Type B pancreatic cell (in vitro differentiated cells): Measurements from ENCODE around the gene SMS. TPM values are rescaled to one million over a fixed set of nuclear protein-coding genes. Genes with fewer than 3 reads are reported as not detected.

ENCODE experiments used
- DNase-seq: peaks from one replicate; pipeline ENCODE4 v3.0.0; 2021; ENCODE audit warnings: mixed read lengths; ENCODE audit not compliant: unreplicated experiment; ENCODE audit errors: extremely low spot score
- H3K27ac Mint-ChIP-seq: 2 replicates; pipeline ENCODE4 v1.8.0; 2021; ENCODE audit warnings: mild to moderate bottlenecking, mixed read lengths
- H3K27me3 Mint-ChIP-seq: 2 replicates; pipeline ENCODE4 v1.8.0; 2021; ENCODE audit warnings: mixed read lengths
- H3K36me3 Mint-ChIP-seq: 2 replicates; pipeline ENCODE4 v1.8.0; 2021; ENCODE audit warnings: mixed read lengths
- H3K4me1 Mint-ChIP-seq: one replicate; pipeline ENCODE4 v1.8.0; 2021; ENCODE audit warnings: mixed read lengths; ENCODE audit not compliant: unreplicated experiment
- H3K4me3 Mint-ChIP-seq: 2 replicates; pipeline ENCODE4 v1.8.0; 2021; ENCODE audit warnings: mild to moderate bottlenecking, mixed read lengths
- H3K9me3 Mint-ChIP-seq: 2 replicates; pipeline ENCODE4 v1.8.0; 2021; ENCODE audit warnings: mixed read lengths
- CTCF ChIP-seq: fragments of 200-600 bp; sonication (generic); conservative IDR thresholded peaks from 2 replicates; pipeline ENCODE4 v1.5.0; 2021; ENCODE audit warnings: antibody characterized with exemption, mild to moderate bottlenecking
- total RNA-seq: library from RNA; stranded (reverse); gene quantifications from 2 replicates; pipeline ENCODE4 v1.2.1, GENCODE V29; 2021; ENCODE audit warnings: low replicate concordance

SMS gene
- total RNA-seq, 1 donor from 2014 or later: 138 TPM

GRCh38 chrX:21958187-21958586 is 17.7 kb downstream of the SMS start:
- H3K27me3 Mint-ChIP-seq: no peaks in the 10 kb centered on the region
- no peak overlapping the region for H3K4me3 Mint-ChIP-seq
- DNase-seq: no peak
- H3K9me3 Mint-ChIP-seq: peaks cover 5% of the 10 kb centered on the region
- TF ChIP-seq CTCF: no peak
- H3K4me1 Mint-ChIP-seq: peaks cover 47% of the 10 kb centered on the region
- H3K36me3 Mint-ChIP-seq: peaks cover 25% of the 10 kb centered on the region
- no peak overlapping the region for H3K27ac Mint-ChIP-seq

GRCh38 chrX:21958916-21959315 is 18.4 kb downstream of the SMS start:
- Mint-ChIP-seq H3K27ac (peak overlapping the region; percentile 24), H3K4me3 (no peak overlapping the region), H3K9me3 (peaks cover 5% of the 10 kb centered on the region), H3K27me3 (no peaks in the 10 kb centered on the region), H3K36me3 (peaks cover 25% of the 10 kb centered on the region), H3K4me1 (peaks cover 46% of the 10 kb centered on the region)
- no peak for TF ChIP-seq CTCF
- DNase-seq: no peak

DNA sequence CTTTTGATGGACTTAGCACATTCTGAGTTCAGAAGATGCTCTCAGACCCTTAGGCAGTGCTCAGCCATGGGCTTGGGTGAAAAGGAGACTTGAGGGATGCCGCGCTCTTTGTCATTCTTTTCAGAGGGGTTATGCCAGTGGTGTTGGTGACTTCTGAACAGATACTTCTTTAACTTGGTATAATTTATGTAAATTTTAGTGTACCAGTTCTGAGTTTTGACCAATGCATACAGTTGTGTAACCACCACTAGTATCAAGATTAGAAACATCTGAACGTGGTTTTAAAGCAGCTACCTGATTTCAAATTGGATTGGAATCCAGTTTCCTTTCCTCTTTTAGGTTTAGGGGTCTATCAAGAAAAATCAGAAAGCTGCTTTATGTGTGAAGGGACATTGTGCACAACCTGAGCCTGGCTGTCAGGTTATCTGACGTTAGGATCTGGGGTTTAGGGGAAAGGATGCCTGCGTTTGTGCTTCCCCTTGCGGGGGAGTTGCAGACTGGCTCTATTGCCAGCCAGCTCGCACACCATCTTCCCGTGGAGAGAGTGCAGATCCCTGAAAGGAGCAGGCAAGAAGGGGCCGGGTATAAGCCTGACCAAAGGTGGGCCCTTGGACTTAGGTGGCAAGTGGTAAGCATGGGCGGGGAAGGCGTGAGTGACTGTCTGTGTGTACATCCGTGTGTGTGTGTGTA is 19.0 kb downstream of the SMS start:
- Mint-ChIP-seq H3K36me3 (peaks cover 25% of the 10 kb centered on the region), H3K4me3 (no peak overlapping the region), H3K27me3 (no peaks in the 10 kb centered on the region), H3K27ac (peak overlapping the region; percentile 54), H3K4me1 (peaks cover 43% of the 10 kb centered on the region), H3K9me3 (peaks cover 5% of the 10 kb centered on the region)
- DNase-seq: no peak
- TF ChIP-seq CTCF: no peak

GRCh38 chrX:21960569-21961541 is 20.3 kb downstream of the SMS start:
- no peak for DNase-seq
- Mint-ChIP-seq H3K36me3 (peaks cover 23% of the 10 kb centered on the region), H3K27me3 (no peaks in the 10 kb centered on the region), H3K4me3 (peak overlapping the region; percentile 37), H3K4me1 (peaks cover 34% of the 10 kb centered on the region), H3K27ac (peak overlapping the region; percentile 65), H3K9me3 (peaks cover 5% of the 10 kb centered on the region)
- TF ChIP-seq CTCF: no peak

DNA sequence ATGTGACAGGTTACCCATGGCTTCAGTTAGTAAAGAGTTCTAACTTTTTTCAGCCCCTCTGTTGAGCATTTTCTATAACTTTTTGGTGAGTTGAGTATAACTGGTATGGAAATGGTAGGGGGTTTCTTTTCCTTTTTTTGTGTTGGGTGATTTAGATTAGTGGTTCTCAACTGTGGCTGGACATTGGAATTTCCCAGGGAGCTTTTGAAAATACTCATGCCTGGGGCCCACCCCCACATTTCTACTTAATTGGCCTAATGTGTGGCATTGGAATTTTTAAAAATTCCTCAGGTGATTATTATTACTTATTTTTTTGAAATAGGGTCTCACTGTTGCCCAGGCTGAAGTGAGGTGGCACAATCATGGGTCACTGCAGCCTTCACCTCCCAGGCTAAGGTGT is 21.9 kb downstream of the SMS start:
- Mint-ChIP-seq H3K27ac (no peak overlapping the region), H3K27me3 (no peaks in the 10 kb centered on the region), H3K36me3 (peaks cover 29% of the 10 kb centered on the region), H3K4me1 (peaks cover 41% of the 10 kb centered on the region), H3K9me3 (peaks cover 5% of the 10 kb centered on the region), H3K4me3 (no peak overlapping the region)
- DNase-seq: no peak
- no peak for TF ChIP-seq CTCF
